ENCODE results near the gene CFAP61.

- TF ChIP-seq CTCF (IDR thresholded peaks at IDR 0.05 in 4 of 5, conservative IDR thresholded peaks at IDR 0.05 in 1 of 5): no peak
- TF ChIP-seq POLR2A (IDR thresholded peaks at IDR 0.05): peak; percentile 87 to 96
Observed at GRCh38 chr20:20076297-20077065, 24.1 kb downstream of the CFAP61 start.
